Heart left ventricle (tissue), 16 donors: ENCODE results near the gene ATRN. TPM values are rescaled to one million over a fixed set of nuclear protein-coding genes. Genes with fewer than 3 reads are reported as not detected.

Experiments used
- ATAC-seq, 4 donors: fragments of 200-7000 bp; cut with Tn5 transposase; one replicate each; pipeline ENCODE4 v1.9.1; 2020 to 2022; ENCODE audit warnings: moderate library complexity in 4 of 4, mild to moderate bottlenecking in 3 of 4, moderate number of reproducible peaks in 1 of 4
- DNase-seq, 5 donors: peaks; one replicate each; pipeline ENCODE4 v3.0.0-alpha.2; 2020
- H3K27ac ChIP-seq, 12 donors: fragments of 200-600 bp; sonication (generic) in 4 of 12; one replicate each; pipeline versions ENCODE4 v1.5.0 to v1.8.0; 2016 to 2022; ENCODE audit warnings: mild to moderate bottlenecking in 2 of 12
- H3K27me3 ChIP-seq, 9 donors: fragments of 200-600 bp; sonication (generic) in 2 of 9; one replicate each; pipeline versions ENCODE4 v1.5.1 to v1.8.0; 2016 to 2022; ENCODE audit warnings: mild to moderate bottlenecking in 3 of 9
- H3K36me3 ChIP-seq, 9 donors: fragments of 200-600 bp; sonication (generic) in 2 of 9; one replicate each; pipeline versions ENCODE4 v1.5.0 to v1.8.0; 2018 to 2022; ENCODE audit warnings: mild to moderate bottlenecking in 2 of 9
- H3K4me1 ChIP-seq, 12 donors: fragments of 200-600 bp; sonication (generic) in 4 of 12; one replicate each; pipeline versions ENCODE4 v1.5.0 to v1.8.0; 2016 to 2022; ENCODE audit warnings: mild to moderate bottlenecking in 3 of 12
- H3K4me3 ChIP-seq, 12 donors: fragments of 200-600 bp; sonication (generic) in 4 of 12; one replicate each; pipeline versions ENCODE4 v1.5.0 to v1.8.0; 2017 to 2022; ENCODE audit warnings: mild to moderate bottlenecking in 9 of 12, moderate library complexity in 4 of 12
- H3K9me3 ChIP-seq, 12 donors: fragments of 200-600 bp; sonication (generic) in 4 of 12; one replicate each; pipeline versions ENCODE4 v1.5.0 to v1.8.0; 2016 to 2022; ENCODE audit warnings: mild to moderate bottlenecking in 1 of 12
- POLR2A ChIP-seq, 2 donors: fragments of 450-650 bp; IDR thresholded peaks; one replicate each; pipeline ENCODE4 v1.6.1; 2017; ENCODE audit warnings: antibody characterized with exemption in 2 of 2, mild to moderate bottlenecking in 2 of 2, moderate library complexity in 2 of 2
- WGBS, 4 donors: extraction: QIAGEN DNeasy Blood & Tissue Kit in 2 of 4; methylation state at CpG; one replicate each; pipeline versions ENCODE4 v1.1.5 to v1.1.7; 2013 to 2018; 5-methylcytosine and 5-hydroxymethylcytosine counted together
- intact Hi-C, 10 donors: fragments of 100-400 bp; cut with DNase I; formaldehyde crosslinking; loops; one replicate each; pipeline versions ENCODE4 v1.11.1 to v1.14.2; 2022
- polyA plus RNA-seq, 2 donors: library from polyadenylated mRNA; stranded (reverse); fragments of 200-250 nt; gene quantifications; one replicate each; pipeline ENCODE4 v1.2.3, GENCODE V29; 2013
- total RNA-seq, 9 donors: library from RNA; depleted of rRNA in 2 of 9; stranded (reverse); fragments of >200 nt in 2 of 9; fragmentation: NEBNext Ultra II Directional in 3 of 9; extraction: Animal tissue kit (Norgen Biotek cat#: 25700) in 3 of 9; gene quantifications; one replicate each; pipeline versions ENCODE4 v1.1.0 to v1.2.4, GENCODE V29; 2016 to 2023
- TF ChIP-seq, protein P1 (sequence below), 12 donors: fragments of 200-600 bp; sonication (generic) in 4 of 12; IDR thresholded peaks; one replicate each; pipeline versions ENCODE4 v1.5.0 to v1.8.0; 2018 to 2022; ENCODE audit warnings: antibody characterized with exemption in 12 of 12, mild to moderate bottlenecking in 5 of 12
- donor health status: ischemic (EF 13 %, LVEDD 7.1; RV severe dilation, severe dysfunction).
- donor health status: healthy with polysubstance abuse.
- donor health status: DM: no; HTN: yes; CAD: no.
- donor health status: DM: no; HTN: no; CAD: no.
- donor health status: ischemic (EF 25% LVEDD 6.9; RV normal size, moderate dysfunction).
- donor health status: ischemic (EF 25% LVEDD 5.7; RV mildly dilated, moderate dysfunction).
- donor health status: healthy.
- donor health status: DM: yes; HTN: yes; CAD: no.
- donor health status: ischemic (EF 35%, LVEDD 5.7; RV mildly dilated, moderate dysfunction).
- donor health status: nonischemic (EF 11% LVEDD 7.7; RV severe dilation, severe dysfunction).
- donor health status: DM: yes; HTN: yes; CAD: no.
- donor health status: PGD.
- donor health status: ischemic (EF 29% LVEDD 5.4; RV normal size, mild dysfunction).
- donor health status: nonischemic (EF 23%, LVEDD 6.1; RV moderate dilation, normal function).

Gene ATRN
- total and polyA plus RNA-seq, 11 donors: 4.8 to 44.7 (median 32.6) TPM

DNA sequence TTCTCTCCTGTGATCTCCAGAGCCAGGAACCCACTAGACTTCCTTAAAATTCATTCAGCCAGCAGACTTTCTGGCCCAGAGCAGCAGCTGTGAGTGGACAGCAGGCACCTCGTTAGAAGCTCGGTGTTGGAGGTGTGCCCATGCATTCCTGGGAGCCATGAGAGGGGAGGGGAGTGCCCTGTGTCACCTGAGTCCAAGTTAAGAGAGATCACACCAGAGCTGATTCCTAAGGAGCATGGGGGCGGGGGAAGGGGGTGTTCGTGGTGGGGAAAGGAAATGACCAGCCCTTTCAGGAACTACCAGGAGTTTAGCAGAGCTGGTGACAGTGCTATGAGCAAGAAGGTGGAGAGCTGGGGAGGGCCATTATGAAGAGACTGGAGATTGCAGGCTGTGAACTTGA lies 145.4 kb downstream of the ATRN start:
- DNase-seq: peak in 3 of 5 donors; percentile 9 to 54 (median 31)

DNA sequence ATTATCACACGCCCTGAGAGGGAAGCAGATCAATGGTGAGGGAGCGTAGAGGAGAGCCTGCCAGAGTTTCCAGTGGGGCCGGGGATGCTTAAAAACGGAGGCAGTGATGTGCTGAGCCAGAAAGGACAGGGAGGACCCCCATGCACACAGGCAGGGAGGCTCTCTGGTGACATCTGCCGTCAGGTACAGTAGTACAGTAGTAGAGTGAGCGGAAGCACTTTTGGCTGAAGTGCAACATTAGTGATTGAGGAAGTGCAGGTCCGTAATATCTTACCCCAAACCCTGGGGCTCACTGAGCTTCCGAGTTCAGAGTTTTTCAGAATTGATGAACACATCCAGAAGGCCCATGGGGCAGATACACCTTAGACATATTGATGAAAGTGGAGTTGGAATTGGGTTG lies 150.3 kb downstream of the ATRN start:
- intact Hi-C loops: no loop called here
- Histone ChIP-seq H3K9me3 (no peaks in the 10 kb centered on the region), H3K4me3 (no peak overlapping the region), H3K4me1 (peaks cover 0 to 4% (median 0%) of the 10 kb centered on the region in 12 donors), H3K27ac (no peak overlapping the region), H3K36me3 (peaks cover 0 to 39% (median 19%) of the 10 kb centered on the region in 9 donors), H3K27me3 (no peaks in the 10 kb centered on the region)
- 84 to 92% (median 90%) methylated on average over 8 of the region's 8 CpGs for WGBS, 4 donors
- TF ChIP-seq, protein P1, sequence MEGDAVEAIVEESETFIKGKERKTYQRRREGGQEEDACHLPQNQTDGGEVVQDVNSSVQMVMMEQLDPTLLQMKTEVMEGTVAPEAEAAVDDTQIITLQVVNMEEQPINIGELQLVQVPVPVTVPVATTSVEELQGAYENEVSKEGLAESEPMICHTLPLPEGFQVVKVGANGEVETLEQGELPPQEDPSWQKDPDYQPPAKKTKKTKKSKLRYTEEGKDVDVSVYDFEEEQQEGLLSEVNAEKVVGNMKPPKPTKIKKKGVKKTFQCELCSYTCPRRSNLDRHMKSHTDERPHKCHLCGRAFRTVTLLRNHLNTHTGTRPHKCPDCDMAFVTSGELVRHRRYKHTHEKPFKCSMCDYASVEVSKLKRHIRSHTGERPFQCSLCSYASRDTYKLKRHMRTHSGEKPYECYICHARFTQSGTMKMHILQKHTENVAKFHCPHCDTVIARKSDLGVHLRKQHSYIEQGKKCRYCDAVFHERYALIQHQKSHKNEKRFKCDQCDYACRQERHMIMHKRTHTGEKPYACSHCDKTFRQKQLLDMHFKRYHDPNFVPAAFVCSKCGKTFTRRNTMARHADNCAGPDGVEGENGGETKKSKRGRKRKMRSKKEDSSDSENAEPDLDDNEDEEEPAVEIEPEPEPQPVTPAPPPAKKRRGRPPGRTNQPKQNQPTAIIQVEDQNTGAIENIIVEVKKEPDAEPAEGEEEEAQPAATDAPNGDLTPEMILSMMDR (IDR thresholded peaks at IDR 0.05): no peak
- TF ChIP-seq POLR2A (IDR thresholded peaks at IDR 0.05): no peak
- DNase-seq (no peak), ATAC-seq (no peak)

More for the DNA sequence above, 145.4 kb downstream of the ATRN start:
- peaks cover 0 to 11% (median 0%) of the 10 kb centered on the region in 12 donors for H3K4me1 ChIP-seq
- peaks cover 0 to 18% (median 6%) of the 10 kb centered on the region in 9 donors for H3K36me3 ChIP-seq
- TF ChIP-seq POLR2A (IDR thresholded peaks at IDR 0.05): no peak
- H3K27ac ChIP-seq: no peak overlapping the region
- peak in 3 of 4 donors; percentile 49 to 82 (median 55) for ATAC-seq
- intact Hi-C loops: no loop called here
- no peaks in the 10 kb centered on the region for H3K9me3 ChIP-seq
- no peak overlapping the region for H3K4me3 ChIP-seq
- H3K27me3 ChIP-seq: no peaks in the 10 kb centered on the region
- 41 to 52% (median 47%) methylated on average over 4 of the region's 4 CpGs for WGBS, 4 donors

DNA sequence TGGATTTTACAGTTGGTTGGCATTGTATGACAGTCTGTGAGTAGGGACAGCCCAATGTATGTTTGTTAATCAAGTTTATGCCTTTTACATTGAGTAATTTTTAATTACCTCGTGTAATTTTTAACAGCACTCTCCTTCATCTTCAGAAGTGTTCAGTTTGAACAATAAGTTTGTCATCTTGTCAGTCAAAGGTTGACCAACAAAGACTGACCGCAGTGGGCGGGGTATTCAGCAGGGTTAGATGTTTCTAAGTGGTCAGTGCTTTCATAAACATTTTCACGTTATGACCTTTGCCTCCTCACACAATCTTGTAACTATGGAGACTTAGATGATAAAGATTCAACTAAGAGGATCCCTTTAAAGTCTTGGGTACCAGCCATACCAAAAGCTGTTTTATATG lies 151.6 kb downstream of the ATRN start:
- intact Hi-C loops: no loop called here
- H3K4me1 ChIP-seq: no peaks in the 10 kb centered on the region
- 91 to 96% (median 94%) methylated on average over 4 of the region's 4 CpGs for WGBS, 4 donors
- H3K4me3 ChIP-seq: no peak overlapping the region
- DNase-seq: no peak
- TF ChIP-seq POLR2A (IDR thresholded peaks at IDR 0.05): no peak
- TF ChIP-seq, protein P1 (IDR thresholded peaks at IDR 0.05): no peak
- no peaks in the 10 kb centered on the region for H3K9me3 ChIP-seq
- ATAC-seq: no peak
- peaks cover 0 to 49% (median 26%) of the 10 kb centered on the region in 9 donors for H3K36me3 ChIP-seq
- H3K27me3 ChIP-seq: no peaks in the 10 kb centered on the region
- no peak overlapping the region for H3K27ac ChIP-seq

DNA sequence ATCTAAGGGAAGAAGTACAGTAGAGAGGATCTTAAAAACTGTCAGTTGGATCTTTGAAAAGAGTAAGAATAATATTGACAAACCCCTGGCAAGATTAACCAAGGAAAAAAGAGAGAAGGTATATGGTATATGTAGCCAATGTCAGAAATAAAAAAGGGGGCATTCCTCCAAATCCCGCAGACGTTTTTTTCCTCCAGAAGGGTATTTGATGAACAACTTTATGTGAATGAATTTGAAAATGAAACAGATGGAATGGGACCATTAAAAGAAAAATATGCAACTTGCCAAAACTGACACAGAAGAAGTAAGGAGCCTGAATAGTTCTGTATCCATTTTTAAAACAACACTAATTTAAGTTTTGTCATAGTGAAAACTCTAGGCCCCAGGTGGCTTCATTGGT lies 156.7 kb downstream of the ATRN start:
- H3K4me1 ChIP-seq: no peaks in the 10 kb centered on the region
- no peak for TF ChIP-seq POLR2A (IDR thresholded peaks at IDR 0.05)
- TF ChIP-seq, protein P1 (IDR thresholded peaks at IDR 0.05): no peak
- no peak for ATAC-seq
- H3K9me3 ChIP-seq: no peaks in the 10 kb centered on the region
- 88 to 93% (median 92%) methylated on average over 2 of the region's 2 CpGs for WGBS, 4 donors
- no peaks in the 10 kb centered on the region for H3K27me3 ChIP-seq
- H3K4me3 ChIP-seq: no peak overlapping the region
- DNase-seq: no peak
- H3K36me3 ChIP-seq: peaks cover 0 to 66% (median 42%) of the 10 kb centered on the region in 9 donors
- intact Hi-C loops: no loop called here
- no peak overlapping the region for H3K27ac ChIP-seq
